IPS-20b (cell line): ENCODE results near the gene SPNS1.
"Not testable (repeated sequence)": the region's sequence is repeated elsewhere in the genome, so short reads cannot be mapped to it uniquely, and the experiment has no call there.

Experiments used
- H3K27ac ChIP-seq: one replicate; pipeline ENCODE4 v1.5.1; 2013; ENCODE audit warnings: low read length
- H3K27me3 ChIP-seq: 2 replicates; pipeline ENCODE4 v1.6.1; 2013; ENCODE audit warnings: mild to moderate bottlenecking, low read length, inconsistent platforms; ENCODE audit not compliant: insufficient read depth
- H3K36me3 ChIP-seq: 2 replicates; pipeline ENCODE4 v1.6.1; 2013; ENCODE audit warnings: low read depth, mild to moderate bottlenecking, inconsistent platforms, low read length, moderate library complexity; ENCODE audit not compliant: insufficient read depth
- H3K4me1 ChIP-seq: 2 replicates; pipeline ENCODE4 v1.6.1; 2013; ENCODE audit warnings: mild to moderate bottlenecking, control low read depth, inconsistent platforms, low read length, moderate library complexity; ENCODE audit not compliant: insufficient read depth
- H3K4me3 ChIP-seq: 2 replicates; pipeline ENCODE4 v1.5.1; 2013; ENCODE audit warnings: mild to moderate bottlenecking, low read length, inconsistent platforms
- H3K9ac ChIP-seq: 2 replicates; pipeline ENCODE4 v1.6.1; 2013; ENCODE audit warnings: low read depth, mild to moderate bottlenecking, inconsistent platforms, low read length, moderate library complexity
- H3K9me3 ChIP-seq: 2 replicates; pipeline ENCODE4 v1.6.1; 2013; ENCODE audit warnings: mild to moderate bottlenecking, low read depth, low read length, inconsistent platforms; ENCODE audit not compliant: insufficient read depth

SPNS1 gene

GRCh38 chr16:28974437-28975157, at the start of gene SPNS1:
Gene SPNS1, plus strand, starts transcription at chr16:28974778. Its CDS starts 374 bp downstream, at chr16:28975152.
- peak within 1 kb of the TSS; percentile 7 for H3K27ac ChIP-seq
- H3K4me3 ChIP-seq = peak within 1 kb of the TSS; percentile 78
- no peaks in the 10 kb centered on the region for H3K4me1 ChIP-seq
- H3K9ac ChIP-seq = peak within 1 kb of the TSS; percentile 83
- H3K27me3 ChIP-seq = no peaks in the 10 kb centered on the region
- peaks cover 4% of the 10 kb centered on the region; the same call in 1 of the 2 replicates for H3K36me3 ChIP-seq
- no peaks in the 10 kb centered on the region for H3K9me3 ChIP-seq

- Histone ChIP-seq H3K27ac (peak overlapping the region; percentile 87), H3K4me1 (no peaks in the 10 kb centered on the region), H3K36me3 (no peaks in the 10 kb centered on the region), H3K27me3 (no peaks in the 10 kb centered on the region), H3K9me3 (no peaks in the 10 kb centered on the region), H3K4me3 (peak overlapping the region; percentile 98), H3K9ac (peak overlapping the region; percentile 97)
Observed at GRCh38 chr16:28925386-28926228, 49.0 kb upstream of the SPNS1 start.

- H3K4me3 ChIP-seq = peak overlapping the region; percentile 98
- H3K9me3 ChIP-seq, H3K4me1 ChIP-seq, H3K27ac ChIP-seq, H3K27me3 ChIP-seq, H3K36me3 ChIP-seq: not testable (repeated sequence)
- peak overlapping the region; percentile 97; the same call in 1 of the 2 replicates for H3K9ac ChIP-seq
Observed at GRCh38 chr16:28926284-28926683, 48.3 kb upstream of the SPNS1 start.

- Histone ChIP-seq H3K4me3 (no peak overlapping the region), H3K4me1 (no peaks in the 10 kb centered on the region), H3K27me3 (no peaks in the 10 kb centered on the region), H3K9ac (no peak overlapping the region), H3K36me3 (no peaks in the 10 kb centered on the region), H3K27ac (no peak overlapping the region), H3K9me3 (no peaks in the 10 kb centered on the region)
Observed at GRCh38 chr16:28927815-28928214, 46.8 kb upstream of the SPNS1 start.

- H3K9me3 ChIP-seq = no peaks in the 10 kb centered on the region
- no peak overlapping the region for H3K27ac ChIP-seq
- no peak overlapping the region for H3K9ac ChIP-seq
- no peak overlapping the region for H3K4me3 ChIP-seq
- no peaks in the 10 kb centered on the region for H3K36me3 ChIP-seq
- no peaks in the 10 kb centered on the region for H3K4me1 ChIP-seq
- H3K27me3 ChIP-seq = no peaks in the 10 kb centered on the region
Observed at GRCh38 chr16:28930203-28930602, 44.4 kb upstream of the SPNS1 start.

- H3K36me3 ChIP-seq = no peaks in the 10 kb centered on the region
- no peak overlapping the region for H3K4me3 ChIP-seq
- H3K9me3 ChIP-seq = no peaks in the 10 kb centered on the region
- no peak overlapping the region for H3K9ac ChIP-seq
- H3K27me3 ChIP-seq = no peaks in the 10 kb centered on the region
- no peak overlapping the region for H3K27ac ChIP-seq
- H3K4me1 ChIP-seq = no peaks in the 10 kb centered on the region
Observed at GRCh38 chr16:28930652-28931051, 43.9 kb upstream of the SPNS1 start.

GRCh38 chr16:28931801-28932225, 42.8 kb upstream of the SPNS1 start, which contains the start of gene CD19:
Gene CD19, plus strand, starts transcription at chr16:28931971. Its CDS starts 30 bp downstream, at chr16:28932001.
- Histone ChIP-seq H3K4me1 (no peaks in the 10 kb centered on the region), H3K27ac (no peak within 1 kb of the TSS), H3K27me3 (no peaks in the 10 kb centered on the region), H3K4me3 (no peak within 1 kb of the TSS), H3K36me3 (no peaks in the 10 kb centered on the region), H3K9ac (no peak within 1 kb of the TSS), H3K9me3 (no peaks in the 10 kb centered on the region)

- H3K9ac ChIP-seq = no peak overlapping the region
- H3K4me3 ChIP-seq = no peak overlapping the region
- no peak overlapping the region for H3K27ac ChIP-seq
- H3K9me3 ChIP-seq = no peaks in the 10 kb centered on the region
- no peaks in the 10 kb centered on the region for H3K27me3 ChIP-seq
- H3K36me3 ChIP-seq = no peaks in the 10 kb centered on the region
- no peaks in the 10 kb centered on the region for H3K4me1 ChIP-seq
Observed at GRCh38 chr16:28932339-28933141, 42.0 kb upstream of the SPNS1 start.

- Histone ChIP-seq H3K4me3 (no peak overlapping the region), H3K9ac (no peak overlapping the region), H3K36me3 (no peaks in the 10 kb centered on the region), H3K9me3 (no peaks in the 10 kb centered on the region), H3K27me3 (no peaks in the 10 kb centered on the region), H3K4me1 (no peaks in the 10 kb centered on the region), H3K27ac (no peak overlapping the region)
Observed at GRCh38 chr16:28933171-28933570, 41.4 kb upstream of the SPNS1 start.

GRCh38 chr16:28935346-28935745, 39.2 kb upstream of the SPNS1 start:
- Histone ChIP-seq H3K9me3 (no peaks in the 10 kb centered on the region), H3K36me3 (no peaks in the 10 kb centered on the region), H3K27ac (no peak overlapping the region), H3K9ac (no peak overlapping the region), H3K4me1 (no peaks in the 10 kb centered on the region), H3K27me3 (no peaks in the 10 kb centered on the region), H3K4me3 (no peak overlapping the region)

- Histone ChIP-seq H3K27ac (no peak overlapping the region), H3K27me3 (no peaks in the 10 kb centered on the region), H3K36me3 (no peaks in the 10 kb centered on the region), H3K4me3 (peak overlapping the region; percentile 56; the same call in 1 of the 2 replicates), H3K4me1 (no peaks in the 10 kb centered on the region), H3K9me3 (no peaks in the 10 kb centered on the region), H3K9ac (no peak overlapping the region)
Observed at GRCh38 chr16:28935924-28936783, 38.4 kb upstream of the SPNS1 start.
